RWPE2 (cell line): ENCODE measurements around the gene UBA1.

Experiments used
- ATAC-seq: fragments of 200-7000 bp; cut with Tn5 transposase; 3 replicates; pipeline ENCODE4 v1.9.1; 2021; ENCODE audit warnings: low read depth
- DNase-seq: peaks from one replicate; pipeline ENCODE4 v3.0.0-alpha.2; 2020; ENCODE audit warnings: low spot score
- H3K27ac ChIP-seq: fragments of 450-650 bp; 2 replicates; pipeline ENCODE4 v1.5.1; 2017; ENCODE audit warnings: mild to moderate bottlenecking; ENCODE audit not compliant: poor library complexity, severe bottlenecking
- H3K27me3 ChIP-seq: fragments of 250-450 bp; sonication (Bioruptor Pico); 2 replicates; pipeline ENCODE4 v1.5.1; 2021; ENCODE audit warnings: mild to moderate bottlenecking, moderate library complexity; ENCODE audit not compliant: insufficient read depth, poor library complexity, severe bottlenecking
- H3K36me3 ChIP-seq: fragments of 250-450 bp; sonication (Bioruptor Pico); 2 replicates; pipeline ENCODE4 v1.5.1; 2020; ENCODE audit warnings: low read depth, mild to moderate bottlenecking, moderate library complexity
- H3K4me1 ChIP-seq: fragments of 250-450 bp; sonication (Bioruptor Pico); 2 replicates; pipeline ENCODE4 v1.5.1; 2021; ENCODE audit warnings: mild to moderate bottlenecking, moderate library complexity; ENCODE audit not compliant: insufficient read depth, poor library complexity, severe bottlenecking
- H3K4me3 ChIP-seq: fragments of 250-450 bp; sonication (Bioruptor Pico); 2 replicates; pipeline ENCODE4 v1.5.1; 2021; ENCODE audit warnings: mild to moderate bottlenecking, moderate library complexity; ENCODE audit not compliant: severe bottlenecking
- H3K9me3 ChIP-seq: fragments of 250-450 bp; sonication (Bioruptor Pico); 2 replicates; pipeline ENCODE4 v1.5.1; 2021; ENCODE audit warnings: mild to moderate bottlenecking, moderate library complexity; ENCODE audit not compliant: severe bottlenecking
- CTCF ChIP-seq: fragments of 450-650 bp; IDR thresholded peaks from one replicate; pipeline ENCODE4 v1.5.1; 2017; ENCODE audit warnings: mild to moderate bottlenecking, moderate library complexity; ENCODE audit not compliant: poor library complexity, severe bottlenecking

Gene UBA1

GRCh38 chrX:47243351-47243750 is 49.7 kb downstream of the UBA1 start:
- Histone ChIP-seq H3K4me1 (no peaks in the 10 kb centered on the region), H3K27me3 (no peaks in the 10 kb centered on the region), H3K27ac (no peak overlapping the region), H3K4me3 (no peak overlapping the region), H3K9me3 (no peaks in the 10 kb centered on the region), H3K36me3 (no peaks in the 10 kb centered on the region)
- no peak for ATAC-seq
- no peak for DNase-seq
- no peak for TF ChIP-seq CTCF

GRCh38 chrX:47244676-47245075 is 51.0 kb downstream of the UBA1 start:
- Histone ChIP-seq H3K27me3 (no peaks in the 10 kb centered on the region), H3K36me3 (no peaks in the 10 kb centered on the region), H3K9me3 (no peaks in the 10 kb centered on the region), H3K4me3 (no peak overlapping the region), H3K4me1 (no peaks in the 10 kb centered on the region), H3K27ac (no peak overlapping the region)
- TF ChIP-seq CTCF, result no peak
- ATAC-seq, result no peak
- no peak for DNase-seq

- Histone ChIP-seq H3K27me3 (no peaks in the 10 kb centered on the region), H3K9me3 (no peaks in the 10 kb centered on the region), H3K4me3 (no peak overlapping the region), H3K4me1 (no peaks in the 10 kb centered on the region), H3K36me3 (no peaks in the 10 kb centered on the region), H3K27ac (no peak overlapping the region)
- TF ChIP-seq CTCF, result no peak
- no peak for DNase-seq
- ATAC-seq, result no peak
These were observed 51.5 kb downstream of the UBA1 start for GRCh38 chrX:47245156-47245555.

- H3K27ac ChIP-seq, result no peak overlapping the region
- no peak for TF ChIP-seq CTCF
- H3K27me3 ChIP-seq, result no peaks in the 10 kb centered on the region
- no peak for DNase-seq
- H3K4me3 ChIP-seq, result no peak overlapping the region
- no peaks in the 10 kb centered on the region for H3K36me3 ChIP-seq
- no peaks in the 10 kb centered on the region for H3K4me1 ChIP-seq
- no peaks in the 10 kb centered on the region for H3K9me3 ChIP-seq
- ATAC-seq, result no peak
These were observed 53.8 kb downstream of the UBA1 start for GRCh38 chrX:47247206-47247998.

- no peaks in the 10 kb centered on the region for H3K4me1 ChIP-seq
- H3K36me3 ChIP-seq, result no peaks in the 10 kb centered on the region
- no peak overlapping the region for H3K27ac ChIP-seq
- H3K27me3 ChIP-seq, result no peaks in the 10 kb centered on the region
- H3K4me3 ChIP-seq, result no peak overlapping the region
- ATAC-seq (no peak), DNase-seq (no peak)
- no peaks in the 10 kb centered on the region for H3K9me3 ChIP-seq
- no peak for TF ChIP-seq CTCF
These were observed 54.3 kb downstream of the UBA1 start for GRCh38 chrX:47247999-47248320.
